ENCODE measurements around the gene SLC25A3. TPM values are rescaled to one million over a fixed set of nuclear protein-coding genes. Genes with fewer than 3 reads are reported as not detected.

SLC25A3 gene
- total and polyA plus RNA-seq, 9 of the 15 experiments (the other 6 are each of a cell fraction or from before 2014, with no cell fraction given): 264 to 766 (median 495) TPM

DNA sequence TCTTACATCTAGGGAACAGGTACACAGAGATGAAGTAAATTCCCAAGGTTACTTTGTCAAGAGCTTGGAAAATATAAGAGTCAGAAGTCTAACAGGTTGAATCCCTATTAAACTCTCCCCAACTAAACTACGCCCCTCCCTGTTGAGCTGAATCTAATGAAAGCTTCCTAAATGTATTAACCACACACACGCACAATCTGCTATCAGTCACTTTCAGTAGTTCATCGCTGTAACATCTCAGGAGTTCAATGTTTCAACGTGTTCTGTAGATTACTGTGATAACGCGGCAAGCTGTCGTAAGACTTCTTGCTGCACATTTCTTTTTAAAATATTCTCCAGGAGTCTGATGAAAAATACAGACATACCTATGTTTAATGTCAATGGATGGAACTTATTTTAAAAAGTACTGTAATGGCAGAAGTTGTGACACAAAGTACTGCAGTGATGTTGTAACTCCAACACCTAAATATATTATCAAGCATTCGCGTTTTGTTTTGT, 612 bp upstream of the SLC25A3 start (continued):
- TF ChIP-seq ZNF644 (tag; IDR thresholded peaks at IDR 0.05; ENCODE audit: low read depth) (0 out of 2 replicates have a peak, but pooled peaks have one; percentile 8), ZNF778 (CRISPR knock-in tag; IDR thresholded peaks at IDR 0.05) (no peak), MYNN (IDR thresholded peaks at IDR 0.05) (no peak), MYNN (CRISPR knock-in tag; IDR thresholded peaks at IDR 0.05) (no peak), BRD9 (IDR thresholded peaks at IDR 0.05; ENCODE audit: low read depth, partially characterized antibody) (peak; percentile 25), RBM17 (IDR thresholded peaks at IDR 0.05; ENCODE audit: borderline replicate concordance, low read depth, low read length) (no peak), CSDE1 (IDR thresholded peaks at IDR 0.05) (no peak), RFX7 (CRISPR knock-in tag; IDR thresholded peaks at IDR 0.05) (no peak), RBM34 (IDR thresholded peaks at IDR 0.05; ENCODE audit: borderline replicate concordance, insufficient read depth, low read length) (no peak), SMARCE1 (IDR thresholded peaks at IDR 0.05) (0 out of 2 replicates have a peak, but pooled peaks have one; percentile 24), CEBPB (tag; IDR thresholded peaks at IDR 0.05) (peak; percentile 86), MTA3 (IDR thresholded peaks at IDR 0.05; ENCODE audit: borderline replicate concordance) (peak; percentile 11; the same call in 1 of the 2 replicates), KLF16 (IDR thresholded peaks at IDR 0.05) (no peak), ZNF766 (CRISPR knock-in tag; conservative IDR thresholded peaks at IDR 0.05) (no peak), ARID1B (IDR thresholded peaks at IDR 0.05) (peak; percentile 34), POLR2A (conservative IDR thresholded peaks at IDR 0.05) (no peak), KLF6 (CRISPR knock-in tag; IDR thresholded peaks at IDR 0.05; ENCODE audit: borderline replicate concordance) (no peak), DPF2 (IDR thresholded peaks at IDR 0.05) (0 out of 2 replicates have a peak, but pooled peaks have one; percentile 57), HDAC2 (IDR thresholded peaks at IDR 0.05) (peak; percentile 36; the same call in 1 of the 2 replicates), CBFA2T3 (IDR thresholded peaks at IDR 0.05) (peak; percentile 22; the same call in 1 of the 2 replicates), KLF1 (tag; IDR thresholded peaks at IDR 0.05) (no peak), ZNF589 (CRISPR knock-in tag; IDR thresholded peaks at IDR 0.05; ENCODE audit: low read depth) (no peak)
- TF ChIP-seq, protein P1, sequence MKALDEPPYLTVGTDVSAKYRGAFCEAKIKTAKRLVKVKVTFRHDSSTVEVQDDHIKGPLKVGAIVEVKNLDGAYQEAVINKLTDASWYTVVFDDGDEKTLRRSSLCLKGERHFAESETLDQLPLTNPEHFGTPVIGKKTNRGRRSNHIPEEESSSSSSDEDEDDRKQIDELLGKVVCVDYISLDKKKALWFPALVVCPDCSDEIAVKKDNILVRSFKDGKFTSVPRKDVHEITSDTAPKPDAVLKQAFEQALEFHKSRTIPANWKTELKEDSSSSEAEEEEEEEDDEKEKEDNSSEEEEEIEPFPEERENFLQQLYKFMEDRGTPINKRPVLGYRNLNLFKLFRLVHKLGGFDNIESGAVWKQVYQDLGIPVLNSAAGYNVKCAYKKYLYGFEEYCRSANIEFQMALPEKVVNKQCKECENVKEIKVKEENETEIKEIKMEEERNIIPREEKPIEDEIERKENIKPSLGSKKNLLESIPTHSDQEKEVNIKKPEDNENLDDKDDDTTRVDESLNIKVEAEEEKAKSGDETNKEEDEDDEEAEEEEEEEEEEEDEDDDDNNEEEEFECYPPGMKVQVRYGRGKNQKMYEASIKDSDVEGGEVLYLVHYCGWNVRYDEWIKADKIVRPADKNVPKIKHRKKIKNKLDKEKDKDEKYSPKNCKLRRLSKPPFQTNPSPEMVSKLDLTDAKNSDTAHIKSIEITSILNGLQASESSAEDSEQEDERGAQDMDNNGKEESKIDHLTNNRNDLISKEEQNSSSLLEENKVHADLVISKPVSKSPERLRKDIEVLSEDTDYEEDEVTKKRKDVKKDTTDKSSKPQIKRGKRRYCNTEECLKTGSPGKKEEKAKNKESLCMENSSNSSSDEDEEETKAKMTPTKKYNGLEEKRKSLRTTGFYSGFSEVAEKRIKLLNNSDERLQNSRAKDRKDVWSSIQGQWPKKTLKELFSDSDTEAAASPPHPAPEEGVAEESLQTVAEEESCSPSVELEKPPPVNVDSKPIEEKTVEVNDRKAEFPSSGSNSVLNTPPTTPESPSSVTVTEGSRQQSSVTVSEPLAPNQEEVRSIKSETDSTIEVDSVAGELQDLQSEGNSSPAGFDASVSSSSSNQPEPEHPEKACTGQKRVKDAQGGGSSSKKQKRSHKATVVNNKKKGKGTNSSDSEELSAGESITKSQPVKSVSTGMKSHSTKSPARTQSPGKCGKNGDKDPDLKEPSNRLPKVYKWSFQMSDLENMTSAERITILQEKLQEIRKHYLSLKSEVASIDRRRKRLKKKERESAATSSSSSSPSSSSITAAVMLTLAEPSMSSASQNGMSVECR (CRISPR knock-in tag; IDR thresholded peaks at IDR 0.05): no peak

All from K562 (cell line).